GM18498 (cell line): ENCODE data around the gene CCDC186.

Experiments
- ATAC-seq: cut with Tn5 transposase; IDR thresholded peaks from one replicate; pipeline ENCODE4 v1.9.1; 2021; ENCODE audit warnings: mild to moderate bottlenecking, moderate library complexity; ENCODE audit not compliant: unreplicated experiment

The CCDC186 gene

DNA sequence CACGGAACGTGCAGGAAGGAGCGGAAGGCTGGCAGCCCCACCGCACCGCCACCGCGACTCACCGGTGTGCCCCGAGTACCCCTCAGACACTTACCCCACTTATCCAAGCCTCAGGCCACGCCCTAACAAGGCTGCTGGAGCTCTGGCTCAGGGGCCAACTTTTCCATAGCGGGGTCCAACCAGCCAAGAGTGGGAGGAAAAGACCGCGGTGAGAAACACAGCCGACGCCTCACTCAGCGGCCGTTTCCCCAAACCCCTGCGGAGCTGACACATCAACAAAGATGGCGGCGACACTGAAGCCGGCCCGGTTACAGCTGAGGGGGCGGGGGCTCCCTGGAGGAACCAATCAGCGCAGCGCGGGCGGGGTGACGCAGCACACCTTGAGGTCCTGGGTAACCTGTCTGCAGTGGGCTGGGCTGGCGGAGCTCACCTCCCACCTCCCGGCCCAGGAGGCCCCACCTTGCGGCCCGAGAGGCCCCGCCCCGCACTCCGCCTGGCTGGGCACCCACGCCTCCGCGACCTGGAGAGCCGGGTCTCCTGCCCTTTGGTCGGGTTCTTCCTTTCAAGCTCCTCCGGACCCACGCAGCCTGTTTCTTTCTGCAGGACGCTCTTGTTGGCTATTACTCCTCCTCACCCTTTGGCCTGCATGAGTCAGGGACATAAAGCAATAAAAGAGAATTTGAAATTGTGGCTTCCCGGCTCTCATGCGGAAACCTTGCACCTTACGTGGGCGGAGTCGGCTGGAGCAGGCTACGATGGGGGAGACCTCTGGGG is at the start of gene CCDC186:
TSS of gene CCDC186 (minus strand) at position 283 of the 774 bp plus-strand sequence. CDS start 10,935 bp downstream, outside the sequence.
- ATAC-seq: peak; percentile 99

DNA sequence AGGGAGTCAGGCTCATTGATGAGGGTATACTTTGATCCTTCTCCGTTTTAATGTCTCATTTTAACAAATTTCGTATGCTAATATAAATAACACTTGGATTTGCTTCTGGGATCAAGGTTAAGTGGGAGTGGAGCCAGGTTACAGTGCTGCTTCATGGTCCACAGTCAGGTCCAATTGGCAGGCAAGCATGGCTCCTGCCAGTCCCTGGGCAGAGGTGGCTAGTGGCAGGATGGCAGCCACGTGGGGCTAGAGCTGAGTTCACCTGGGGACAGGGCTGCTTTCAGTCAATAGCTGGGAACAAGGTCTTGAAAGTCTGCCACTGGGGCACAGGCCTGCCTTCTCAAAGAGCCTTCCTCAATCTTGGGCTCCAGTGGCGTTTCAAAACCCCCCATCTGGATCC is 49.1 kb upstream of the CCDC186 start:
- no peak for ATAC-seq

DNA sequence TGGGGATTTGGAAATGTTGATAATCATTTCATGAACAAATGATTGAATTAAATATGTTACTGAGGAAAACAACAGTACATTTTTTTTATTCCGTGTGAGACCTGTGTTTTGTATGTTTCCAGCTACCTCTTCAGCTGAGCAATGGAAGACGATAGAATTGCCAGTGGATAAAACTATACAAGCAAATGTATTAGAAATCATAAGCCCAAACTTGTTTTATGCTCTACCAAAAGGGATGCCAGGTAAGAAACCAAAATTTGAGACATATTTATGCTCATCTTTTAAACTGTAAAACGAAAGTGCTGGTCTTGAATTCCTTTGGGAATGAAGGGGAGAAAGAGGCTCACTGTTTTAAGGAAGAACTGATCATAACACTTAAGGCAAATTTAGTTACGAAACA is 47.2 kb upstream of the CCDC186 start:
- ATAC-seq: no peak

- ATAC-seq: peak; percentile 57
Measured at GRCh38 chr10:114220281-114220680, 46.3 kb upstream of the CCDC186 start.

- no peak for ATAC-seq
Measured at GRCh38 chr10:114215033-114215432, 41.0 kb upstream of the CCDC186 start.

GRCh38 chr10:114212153-114212552 is 38.1 kb upstream of the CCDC186 start:
- ATAC-seq: no peak

- no peak for ATAC-seq
Measured at GRCh38 chr10:114208351-114208750, 34.3 kb upstream of the CCDC186 start.

GRCh38 chr10:114207349-114207748 is 33.3 kb upstream of the CCDC186 start:
- ATAC-seq: no peak

DNA sequence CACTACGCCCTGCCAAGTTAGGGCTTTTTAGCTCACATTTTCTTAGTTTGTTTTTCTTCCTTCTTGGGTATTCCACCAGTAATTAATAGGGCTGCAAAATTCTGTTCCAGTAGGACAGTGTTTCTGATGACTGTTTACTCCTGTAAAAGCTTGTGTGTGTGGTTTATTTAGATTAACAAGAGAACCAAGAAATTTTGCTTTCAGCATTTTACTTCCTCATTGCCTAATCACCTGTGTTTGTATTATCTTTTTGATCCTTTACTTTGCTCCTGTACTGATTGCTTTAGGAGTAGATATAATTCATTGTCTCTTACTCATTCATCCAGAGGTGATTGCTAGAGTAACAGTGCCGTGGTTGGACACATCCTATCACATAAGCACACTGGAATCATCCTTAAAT is 32.9 kb upstream of the CCDC186 start:
- no peak for ATAC-seq

GRCh38 chr10:114202812-114203211 is 28.8 kb upstream of the CCDC186 start:
- no peak for ATAC-seq

DNA sequence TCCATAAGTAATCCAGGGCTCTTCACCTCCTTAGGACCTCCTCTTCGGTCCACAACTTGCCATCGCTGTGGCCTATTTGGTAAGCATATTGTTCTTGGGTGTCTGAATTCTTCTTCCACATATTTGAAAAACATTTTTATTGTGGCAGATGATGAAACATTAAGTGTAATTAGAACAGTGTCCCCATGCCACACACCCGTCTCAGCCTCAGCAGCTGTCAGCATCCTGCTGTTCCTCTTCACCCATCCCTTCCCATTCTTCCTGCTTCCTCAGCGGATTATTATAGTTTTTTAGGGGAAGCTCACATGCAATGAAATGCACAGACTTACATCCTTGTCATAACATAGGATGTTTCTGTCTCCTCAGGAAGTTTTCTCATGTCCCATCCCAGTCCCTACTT is 25.2 kb upstream of the CCDC186 start:
- no peak for ATAC-seq

GRCh38 chr10:114195079-114195478 is 21.1 kb upstream of the CCDC186 start:
- ATAC-seq: peak; percentile 92

GRCh38 chr10:114189700-114190099 is 15.7 kb upstream of the CCDC186 start:
- ATAC-seq: no peak

GRCh38 chr10:114188900-114189299 is 14.9 kb upstream of the CCDC186 start:
- no peak for ATAC-seq

DNA sequence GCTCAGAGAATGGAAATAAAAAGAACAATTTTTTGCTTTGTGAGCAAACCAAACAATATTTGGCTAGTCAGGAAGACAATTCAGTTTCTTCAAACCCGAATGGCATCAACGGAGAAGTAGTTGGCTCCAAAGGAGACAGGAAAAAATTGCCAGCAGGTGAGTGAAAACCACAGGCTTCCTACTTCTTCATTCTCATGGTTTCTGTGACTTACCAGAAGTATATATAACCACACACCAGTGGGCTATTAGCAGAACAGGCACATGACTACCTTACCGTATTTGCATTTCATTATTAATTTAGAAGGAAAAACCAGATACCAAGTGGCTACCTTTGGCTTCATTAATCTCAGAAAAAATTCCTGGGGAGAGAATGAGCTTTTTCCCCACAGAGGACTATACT is 14.0 kb upstream of the CCDC186 start:
- peak; percentile 53 for ATAC-seq

DNA sequence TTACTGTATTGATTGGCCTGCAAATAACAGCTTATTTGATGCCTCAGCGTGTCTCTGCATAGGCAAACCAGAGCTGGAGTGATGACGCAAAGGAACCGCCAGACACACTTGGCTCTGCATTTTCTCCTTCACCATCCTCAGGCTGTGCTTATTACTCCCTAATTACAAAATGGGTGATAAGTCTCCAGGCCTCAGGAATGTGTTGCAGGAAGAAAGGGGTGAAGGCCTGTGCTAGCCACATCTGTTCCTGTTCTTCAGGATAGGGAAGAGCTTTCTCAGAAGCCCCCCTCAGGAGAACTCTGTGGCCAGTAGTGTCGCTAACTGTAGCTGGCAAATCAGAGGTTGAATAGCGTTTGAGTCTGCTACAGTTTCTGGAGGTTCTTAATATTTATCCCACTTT is 10.3 kb upstream of the CCDC186 start:
- ATAC-seq: no peak

GRCh38 chr10:114183563-114183962 is 9.6 kb upstream of the CCDC186 start:
- ATAC-seq: no peak

DNA sequence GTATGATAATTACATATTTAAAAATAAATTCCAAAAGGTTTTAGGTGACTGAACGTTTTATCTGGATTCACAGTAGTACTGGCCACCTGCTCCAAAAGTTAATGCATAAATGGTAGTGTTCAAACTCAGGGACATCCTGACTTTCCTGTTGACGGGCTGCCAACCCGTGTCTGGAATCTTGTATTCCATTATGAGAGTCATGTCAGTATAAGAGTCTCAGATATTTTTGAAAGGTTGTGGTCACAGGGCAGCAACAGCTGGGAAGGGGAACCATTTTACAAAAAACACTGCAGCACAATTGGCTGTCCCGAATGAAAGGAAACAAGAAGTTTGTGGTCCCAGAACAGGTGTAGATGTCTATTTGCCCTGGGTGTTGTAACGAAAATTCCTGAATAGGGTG is 8.0 kb upstream of the CCDC186 start:
- no peak for ATAC-seq

- no peak for ATAC-seq
Measured at GRCh38 chr10:114180937-114181336, 6.9 kb upstream of the CCDC186 start.

DNA sequence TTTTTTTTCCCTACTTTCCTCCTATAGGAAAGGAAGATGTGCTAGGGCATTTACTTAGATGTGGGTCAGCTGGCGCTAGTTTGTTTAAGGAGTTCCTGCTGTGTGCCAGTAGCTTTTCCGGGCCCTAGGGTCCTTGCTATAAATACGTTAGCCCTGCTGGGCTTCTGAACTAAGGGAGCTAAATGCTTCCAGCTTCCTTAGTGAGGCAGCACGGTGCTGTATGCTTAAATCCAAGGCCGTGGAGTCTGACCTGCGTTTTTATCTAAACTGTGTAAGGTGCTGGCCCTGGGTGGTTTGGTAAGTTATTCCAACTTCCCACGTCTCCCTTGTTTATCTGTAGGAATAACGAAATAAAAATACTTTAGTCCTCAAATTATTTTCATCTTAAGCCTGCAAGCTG is 5.7 kb upstream of the CCDC186 start:
- no peak for ATAC-seq

DNA sequence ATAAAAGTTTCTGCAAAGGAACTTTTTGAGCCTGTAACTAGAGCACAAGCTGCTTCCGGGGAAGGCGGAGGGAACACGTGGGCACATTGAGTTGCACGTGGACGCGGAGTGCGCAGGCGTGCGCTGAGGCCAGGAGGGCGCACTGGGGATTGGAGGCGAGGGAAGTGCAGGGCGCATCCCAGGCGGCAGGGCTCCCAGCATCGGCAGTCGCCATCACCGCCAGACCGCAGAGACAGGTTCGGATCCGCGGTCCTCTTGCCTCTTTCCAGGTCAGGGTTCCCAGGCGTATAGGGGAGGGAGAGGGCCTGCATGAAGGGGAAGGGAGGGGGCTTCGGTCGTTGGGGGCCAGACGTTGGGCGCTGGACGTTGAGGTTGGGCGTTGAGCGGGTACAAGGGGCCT is 5.1 kb upstream of the CCDC186 start, which contains the start of gene TDRD1:
TSS of gene TDRD1 (plus strand) at position 206 of the 400 bp plus-strand sequence. CDS start 8,479 bp downstream, outside the sequence.
- ATAC-seq: no peak

DNA sequence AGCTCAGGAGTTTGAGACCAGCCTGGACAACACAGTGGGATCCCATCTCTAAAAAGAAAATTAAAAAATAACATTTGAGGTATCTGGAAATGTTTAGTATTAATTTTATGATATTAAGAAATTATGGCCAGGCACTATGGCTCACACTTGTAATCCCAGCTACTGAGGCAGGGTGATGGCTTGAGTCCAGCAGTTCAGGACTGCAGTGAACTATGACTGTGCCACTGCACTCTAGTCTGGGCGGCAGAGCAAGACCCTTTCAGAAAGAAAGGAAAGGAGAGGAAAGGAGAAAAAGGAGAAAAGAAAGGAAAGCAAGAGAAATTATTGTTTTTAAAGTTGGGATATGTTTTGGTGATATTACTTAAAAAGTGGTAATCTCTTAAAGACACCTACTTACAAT is 2.5 kb upstream of the CCDC186 start:
- ATAC-seq: no peak

GRCh38 chr10:114175667-114176066 is 1.7 kb upstream of the CCDC186 start:
- no peak for ATAC-seq
